NT2/D1 (cell line): Measurements from ENCODE around the gene PFN3.

ENCODE experiments used
- SUZ12 ChIP-seq: IDR thresholded peaks from 2 replicates; pipeline ENCODE4 v1.6.1; 2011; ENCODE audit not compliant: insufficient read length, insufficient read depth; ENCODE audit errors: extremely low read depth
- ZNF274 ChIP-seq: IDR thresholded peaks from 2 replicates; pipeline ENCODE4 v1.6.1; 2011; ENCODE audit warnings: mild to moderate bottlenecking, low read depth, low read length

DNA sequence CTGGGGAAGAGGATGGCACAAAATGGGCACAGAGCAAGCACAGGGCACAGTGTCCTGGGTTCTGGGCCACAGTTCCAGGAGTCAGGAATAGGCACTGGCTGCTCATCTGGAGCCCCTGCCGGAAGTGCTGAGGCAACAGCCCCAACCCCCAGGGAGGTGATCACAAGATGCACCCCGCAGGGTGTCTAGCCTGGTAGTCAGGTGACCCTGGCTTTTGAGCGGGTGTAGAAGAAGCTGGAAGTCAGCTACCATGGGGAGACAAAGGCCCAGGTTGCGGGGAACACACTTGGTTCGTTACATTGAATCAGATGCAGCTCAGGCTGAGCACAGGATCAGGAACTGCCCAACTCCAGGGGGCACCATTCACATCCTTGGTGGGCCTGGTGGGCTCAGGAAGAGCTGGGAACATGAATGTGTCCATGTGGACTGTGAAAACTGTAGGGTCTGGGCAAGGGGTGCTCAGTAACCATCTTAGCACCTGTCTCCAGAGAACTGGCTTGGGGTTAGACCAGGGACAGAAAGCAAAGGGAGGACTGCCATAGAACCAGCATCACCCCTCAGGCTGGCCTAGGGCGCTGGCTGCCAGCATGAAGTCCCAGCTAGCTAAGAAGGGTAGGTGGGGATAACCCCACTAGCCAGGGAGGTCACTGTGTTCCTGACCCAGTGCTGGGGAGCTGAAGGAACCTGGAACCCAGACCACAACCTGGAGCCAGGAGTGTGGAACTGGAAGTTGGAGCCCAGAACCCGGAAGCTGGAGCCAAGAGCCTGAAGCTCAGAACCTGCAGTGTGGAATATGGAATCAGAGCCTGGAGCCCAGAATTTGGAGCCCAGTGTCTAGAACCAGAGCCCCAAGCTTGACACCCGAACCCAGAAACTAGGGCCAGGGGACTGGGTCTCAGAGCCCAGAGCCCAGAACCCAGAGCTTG lies 22.3 kb downstream of the PFN3 start:
- TF ChIP-seq ZNF274 (no peak), SUZ12 (no peak)
